CD4-positive, alpha-beta T cell treated with Interleukin-21 for 1 hour (primary cell): ENCODE data around the gene HRC.
"Not testable (repeated sequence)": the region's sequence is repeated elsewhere in the genome, so short reads cannot be mapped to it uniquely, and the experiment has no call there.

ENCODE experiments used
- DNase-seq: peaks from one replicate; pipeline ENCODE4 v3.0.0-alpha.2; 2020

HRC gene, protein sequence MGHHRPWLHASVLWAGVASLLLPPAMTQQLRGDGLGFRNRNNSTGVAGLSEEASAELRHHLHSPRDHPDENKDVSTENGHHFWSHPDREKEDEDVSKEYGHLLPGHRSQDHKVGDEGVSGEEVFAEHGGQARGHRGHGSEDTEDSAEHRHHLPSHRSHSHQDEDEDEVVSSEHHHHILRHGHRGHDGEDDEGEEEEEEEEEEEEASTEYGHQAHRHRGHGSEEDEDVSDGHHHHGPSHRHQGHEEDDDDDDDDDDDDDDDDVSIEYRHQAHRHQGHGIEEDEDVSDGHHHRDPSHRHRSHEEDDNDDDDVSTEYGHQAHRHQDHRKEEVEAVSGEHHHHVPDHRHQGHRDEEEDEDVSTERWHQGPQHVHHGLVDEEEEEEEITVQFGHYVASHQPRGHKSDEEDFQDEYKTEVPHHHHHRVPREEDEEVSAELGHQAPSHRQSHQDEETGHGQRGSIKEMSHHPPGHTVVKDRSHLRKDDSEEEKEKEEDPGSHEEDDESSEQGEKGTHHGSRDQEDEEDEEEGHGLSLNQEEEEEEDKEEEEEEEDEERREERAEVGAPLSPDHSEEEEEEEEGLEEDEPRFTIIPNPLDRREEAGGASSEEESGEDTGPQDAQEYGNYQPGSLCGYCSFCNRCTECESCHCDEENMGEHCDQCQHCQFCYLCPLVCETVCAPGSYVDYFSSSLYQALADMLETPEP

GRCh38 chr19:49155005-49155819 is at the start of gene HRC:
TSS of gene HRC (minus strand) at chr19:49155396. CDS start at chr19:49155237, 159 bp downstream.
- DNase-seq: no peak

GRCh38 chr19:49201042-49201441 is 45.8 kb upstream of the HRC start:
- no peak for DNase-seq

DNA sequence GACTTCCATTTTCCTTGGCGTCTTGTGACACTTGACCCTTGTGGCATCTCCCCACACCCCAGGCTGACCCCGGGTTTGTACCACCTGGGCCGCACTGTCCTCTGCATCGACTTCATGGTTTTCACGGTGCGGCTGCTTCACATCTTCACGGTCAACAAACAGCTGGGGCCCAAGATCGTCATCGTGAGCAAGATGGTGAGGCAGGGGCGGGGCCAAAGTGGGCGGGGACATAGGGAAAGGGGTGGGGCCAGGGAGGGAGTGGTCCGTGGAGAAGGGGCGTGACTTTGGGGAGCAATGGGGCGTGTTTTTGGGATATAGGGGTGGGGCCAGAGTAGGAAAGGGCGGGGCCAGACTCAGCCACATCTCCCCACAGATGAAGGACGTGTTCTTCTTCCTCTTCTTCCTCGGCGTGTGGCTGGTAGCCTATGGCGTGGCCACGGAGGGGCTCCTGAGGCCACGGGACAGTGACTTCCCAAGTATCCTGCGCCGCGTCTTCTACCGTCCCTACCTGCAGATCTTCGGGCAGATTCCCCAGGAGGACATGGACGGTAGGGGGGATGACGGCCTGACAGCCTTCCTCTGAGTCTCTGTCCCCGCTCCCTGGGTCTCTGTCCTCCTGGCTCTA is 45.2 kb upstream of the HRC start:
- DNase-seq: no peak

DNA sequence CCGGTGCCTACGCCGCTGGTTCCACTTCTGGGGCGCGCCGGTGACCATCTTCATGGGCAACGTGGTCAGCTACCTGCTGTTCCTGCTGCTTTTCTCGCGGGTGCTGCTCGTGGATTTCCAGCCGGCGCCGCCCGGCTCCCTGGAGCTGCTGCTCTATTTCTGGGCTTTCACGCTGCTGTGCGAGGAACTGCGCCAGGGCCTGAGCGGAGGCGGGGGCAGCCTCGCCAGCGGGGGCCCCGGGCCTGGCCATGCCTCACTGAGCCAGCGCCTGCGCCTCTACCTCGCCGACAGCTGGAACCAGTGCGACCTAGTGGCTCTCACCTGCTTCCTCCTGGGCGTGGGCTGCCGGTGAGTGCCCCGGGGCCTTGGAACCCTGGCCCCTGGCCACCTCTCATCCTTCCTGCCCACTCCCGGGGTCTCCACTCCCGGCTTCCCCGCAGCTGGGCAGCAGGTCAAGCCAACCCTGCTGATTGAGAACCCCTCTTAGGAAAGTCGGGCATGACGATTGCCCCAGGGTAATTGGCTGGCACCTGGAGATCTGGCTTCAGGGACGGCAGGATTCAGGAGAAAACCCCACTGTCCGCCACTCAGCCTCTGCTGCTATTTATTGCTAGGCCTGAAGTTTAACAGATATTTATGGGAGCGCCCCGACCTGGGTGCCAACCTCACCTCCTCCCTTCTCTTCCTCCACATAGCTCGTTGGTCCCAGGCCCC is 41.5 kb upstream of the HRC start:
- DNase-seq: no peak

- DNase-seq: no peak
Observed at GRCh38 chr19:49194408-49194807, 39.2 kb upstream of the HRC start.

DNA sequence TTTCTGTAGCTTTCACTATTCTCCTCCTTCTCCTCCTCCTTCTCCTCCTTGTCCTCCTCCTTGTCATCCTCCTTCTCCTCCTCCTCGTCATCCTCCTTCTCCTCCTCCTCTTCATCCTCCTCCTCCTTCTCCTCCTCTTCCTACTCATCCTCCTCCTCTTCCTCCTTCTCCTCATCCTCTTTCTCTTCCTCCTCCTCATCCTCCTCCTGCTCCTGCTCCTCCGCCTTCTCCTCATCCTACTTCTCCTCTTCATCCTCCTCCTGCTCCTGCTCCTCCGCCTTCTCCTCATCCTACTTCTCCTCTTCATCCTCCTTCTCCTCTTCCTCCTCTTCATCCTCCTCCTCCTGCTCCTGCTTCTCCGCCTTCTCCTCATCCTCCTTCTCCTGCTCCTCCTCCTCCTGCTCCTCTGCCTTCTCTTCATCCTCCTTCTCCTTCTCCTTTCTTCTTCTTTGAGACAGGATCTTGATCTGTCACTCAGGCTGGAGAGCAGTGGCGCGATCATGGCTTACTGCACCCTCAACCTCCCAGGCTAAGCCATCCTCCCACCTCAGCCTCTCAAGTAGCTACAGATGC is 38.7 kb upstream of the HRC start:
- no peak for DNase-seq

GRCh38 chr19:49190781-49191180 is 35.6 kb upstream of the HRC start:
- DNase-seq: no peak

GRCh38 chr19:49189259-49189658 is 34.1 kb upstream of the HRC start:
- no peak for DNase-seq

DNA sequence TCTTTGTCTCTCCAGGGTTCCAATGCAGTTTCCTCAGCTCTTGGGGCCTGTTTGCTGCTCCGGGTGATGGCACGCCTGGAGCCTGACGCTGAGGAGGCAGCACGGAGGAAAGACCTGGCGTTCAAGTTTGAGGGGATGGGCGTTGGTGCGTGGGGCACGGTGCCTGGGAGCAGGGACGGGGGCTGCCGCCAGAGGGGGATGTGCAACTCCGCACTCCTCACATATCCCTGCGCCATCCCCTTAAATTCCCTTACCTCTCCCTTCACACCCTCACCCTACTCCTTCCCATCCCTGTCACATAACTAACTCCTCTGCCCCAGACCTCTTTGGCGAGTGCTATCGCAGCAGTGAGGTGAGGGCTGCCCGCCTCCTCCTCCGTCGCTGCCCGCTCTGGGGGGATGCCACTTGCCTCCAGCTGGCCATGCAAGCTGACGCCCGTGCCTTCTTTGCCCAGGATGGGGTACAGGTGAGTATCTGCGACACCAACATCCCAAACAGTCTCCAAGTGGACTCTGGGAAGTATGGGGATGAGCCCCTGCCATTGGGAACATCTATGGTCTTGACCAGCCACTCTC is 33.5 kb upstream of the HRC start:
- no peak for DNase-seq

DNA sequence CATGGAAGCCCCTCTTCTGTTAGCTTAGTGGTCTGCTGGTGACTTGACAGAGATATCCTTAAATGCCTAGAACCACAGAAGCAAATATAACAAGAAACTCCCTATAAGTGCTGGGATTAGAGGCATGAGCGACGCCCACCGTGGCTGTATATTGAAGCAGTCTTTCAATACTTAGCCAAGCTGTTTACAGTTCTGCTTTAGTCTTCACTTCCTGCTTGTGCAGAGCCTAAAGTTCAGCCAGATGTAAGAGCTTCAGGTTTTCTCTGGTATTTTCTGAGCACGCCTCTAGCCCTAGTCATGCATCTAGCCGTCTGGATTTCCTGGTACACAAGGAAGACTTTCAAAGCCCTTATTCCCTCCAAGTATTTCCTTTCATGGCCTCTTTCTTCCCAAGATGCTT is 30.9 kb upstream of the HRC start:
- no peak for DNase-seq

GRCh38 chr19:49182848-49183375 is 27.7 kb upstream of the HRC start:
- no peak for DNase-seq

DNA sequence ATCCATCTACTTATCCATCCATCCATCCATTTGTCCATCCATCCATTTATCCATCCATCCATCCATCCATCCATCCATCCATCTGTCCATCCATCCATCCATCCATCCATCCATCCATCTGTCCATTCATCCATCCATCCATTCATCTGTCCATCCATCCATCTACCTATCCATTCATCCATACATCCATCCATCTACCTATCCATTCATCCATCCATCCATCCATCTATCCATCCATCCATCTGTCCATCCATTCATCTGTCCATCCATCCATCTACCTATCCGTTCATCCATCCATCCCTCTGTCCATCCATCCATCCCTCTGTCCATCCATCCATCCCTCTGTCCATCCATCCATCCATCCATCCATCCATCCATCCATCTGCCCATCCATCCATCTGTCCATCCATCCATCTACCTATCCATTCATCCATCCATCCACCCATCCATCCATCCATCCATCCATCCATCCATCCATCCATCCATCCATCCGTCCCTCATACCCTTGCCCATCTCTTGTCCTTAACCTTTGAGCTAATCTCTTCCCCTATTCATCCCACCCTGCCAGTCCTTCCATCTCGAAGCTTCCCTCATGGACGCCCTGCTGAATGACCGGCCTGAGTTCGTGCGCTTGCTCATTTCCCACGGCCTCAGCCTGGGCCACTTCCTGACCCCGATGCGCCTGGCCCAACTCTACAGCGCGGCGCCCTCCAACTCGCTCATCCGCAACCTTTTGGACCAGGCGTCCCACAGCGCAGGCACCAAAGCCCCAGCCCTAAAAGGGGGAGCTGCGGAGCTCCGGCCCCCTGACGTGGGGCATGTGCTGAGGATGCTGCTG is 27.0 kb upstream of the HRC start:
- not testable (repeated sequence) for DNase-seq

- DNase-seq: no peak
Observed at GRCh38 chr19:49180659-49181058, 25.5 kb upstream of the HRC start.

DNA sequence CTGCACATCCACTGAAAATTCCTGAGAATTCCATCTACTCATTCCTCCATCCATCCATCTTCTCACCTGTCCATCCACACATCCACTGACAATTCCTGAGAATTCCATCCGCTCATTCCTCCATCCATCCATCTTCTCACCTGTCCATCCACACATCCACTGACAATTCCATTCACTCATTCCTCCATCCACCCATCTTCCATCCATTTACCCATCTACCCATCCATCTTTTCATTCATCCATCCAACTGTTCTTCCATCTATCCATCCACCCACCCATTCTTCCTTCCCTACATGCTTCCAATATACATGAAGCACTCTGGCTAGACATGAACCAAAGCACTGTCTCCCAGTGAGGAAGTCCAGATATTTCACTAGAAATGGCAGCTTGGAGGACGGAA is 18.0 kb upstream of the HRC start:
- no peak for DNase-seq

DNA sequence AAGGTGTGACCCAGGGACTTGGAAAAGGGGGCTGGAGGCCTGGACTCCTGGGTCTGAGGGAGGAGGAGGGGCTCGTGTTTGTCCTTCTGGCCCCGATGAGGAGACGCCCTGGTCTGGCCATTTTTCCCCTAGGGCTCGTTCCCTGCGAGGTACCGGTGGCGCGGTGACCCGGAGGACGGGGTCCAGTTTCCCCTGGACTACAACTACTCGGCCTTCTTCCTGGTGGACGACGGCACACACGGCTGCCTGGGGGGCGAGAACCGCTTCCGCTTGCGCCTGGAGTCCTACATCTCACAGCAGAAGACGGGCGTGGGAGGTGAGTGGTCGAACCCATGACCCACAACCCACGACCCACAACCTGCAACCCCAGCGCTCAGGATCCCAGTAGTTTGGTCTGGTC is 13.2 kb upstream of the HRC start:
- no peak for DNase-seq

DNA sequence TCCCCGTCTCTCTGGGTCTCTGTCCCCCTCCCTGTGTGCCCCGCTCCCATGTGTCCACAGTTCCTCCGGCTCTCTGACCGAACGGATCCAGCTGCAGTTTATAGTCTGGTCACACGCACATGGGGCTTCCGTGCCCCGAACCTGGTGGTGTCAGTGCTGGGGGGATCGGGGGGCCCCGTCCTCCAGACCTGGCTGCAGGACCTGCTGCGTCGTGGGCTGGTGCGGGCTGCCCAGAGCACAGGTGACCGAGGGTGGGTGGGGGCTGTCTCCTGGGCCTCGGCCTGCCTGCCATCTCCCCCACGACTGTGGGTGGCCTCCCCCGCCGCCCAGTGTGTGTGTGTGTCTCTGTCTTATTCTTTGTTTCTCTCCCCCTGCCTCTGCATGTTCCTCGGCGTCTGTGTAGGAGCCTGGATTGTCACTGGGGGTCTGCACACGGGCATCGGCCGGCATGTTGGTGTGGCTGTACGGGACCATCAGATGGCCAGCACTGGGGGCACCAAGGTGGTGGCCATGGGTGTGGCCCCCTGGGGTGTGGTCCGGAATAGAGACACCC is 12.7 kb upstream of the HRC start:
- DNase-seq: no peak

- no peak for DNase-seq
Observed at GRCh38 chr19:49165865-49166301, 10.7 kb upstream of the HRC start.

DNA sequence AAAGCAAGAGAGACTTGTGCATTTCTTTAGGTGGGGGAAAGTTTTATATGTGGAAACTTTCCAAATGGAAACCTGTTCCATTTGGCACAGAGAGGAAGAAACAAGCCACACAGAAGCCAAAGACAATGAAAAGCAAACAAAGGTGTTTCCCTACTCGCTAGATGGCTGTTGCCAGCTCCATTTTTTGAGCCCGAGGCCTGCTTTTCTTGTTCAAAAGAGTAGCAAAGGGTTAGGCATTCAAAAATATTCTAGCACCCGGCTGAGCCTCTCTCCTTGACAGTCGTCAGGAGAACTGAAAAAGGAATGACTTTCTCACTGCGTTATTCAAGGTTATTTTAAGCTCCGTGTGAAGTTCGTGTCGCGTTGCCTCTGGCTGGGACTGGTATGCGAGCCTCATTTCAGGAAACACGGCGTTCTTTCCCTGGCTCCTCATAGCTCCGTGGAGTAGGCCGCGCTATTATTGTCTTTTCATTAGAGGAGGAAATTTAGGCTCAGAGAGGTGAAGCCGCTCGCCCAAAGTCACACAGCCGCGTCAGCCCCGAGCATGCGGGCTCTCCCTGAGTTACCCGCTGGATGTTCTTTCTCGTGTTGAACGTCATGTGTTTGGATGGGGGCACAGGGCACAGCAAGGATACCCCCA is 10.0 kb upstream of the HRC start:
- no peak for DNase-seq

GRCh38 chr19:49161987-49162386 is 6.8 kb upstream of the HRC start:
- no peak for DNase-seq
